Right lung (tissue), 5 donors: ENCODE data around the gene GLIPR2. TPM values are rescaled to one million over a fixed set of nuclear protein-coding genes. Genes with fewer than 3 reads are reported as not detected.
A peak's percentile ranks its signal among the peaks of the same experiment; 100 is the strongest.

Experiments
- DNase-seq, 2 donors: peaks; one replicate each; pipeline ENCODE4 v3.0.0-alpha.2; 2013
- polyA plus RNA-seq, 5 donors: library from polyadenylated mRNA; unstranded; fragments of 120-200 nt; gene quantifications; one replicate each; pipeline versions ENCODE4 v1.2.1 to v1.2.3, GENCODE V29; 2013; ENCODE audit warnings: inconsistent platforms in 1 of 5, low replicate concordance in 1 of 5; ENCODE audit not compliant: insufficient read length in 5 of 5, insufficient read depth in 1 of 5

The GLIPR2 gene
- polyA plus RNA-seq, 5 donors: 32.3 to 42.8 (median 39.4) TPM

GRCh38 chr9:36191290-36191645 lies 54.7 kb downstream of the GLIPR2 start:
- peak in 1 of 2 donors; percentile 11 for DNase-seq

- no peak for DNase-seq
Observed at GRCh38 chr9:36191686-36192085, 55.2 kb downstream of the GLIPR2 start.

- no peak for DNase-seq
Observed at GRCh38 chr9:36192196-36192595, 55.7 kb downstream of the GLIPR2 start.

GRCh38 chr9:36193023-36193422 lies 56.5 kb downstream of the GLIPR2 start:
- DNase-seq: no peak

- peak in 1 of 2 donors; percentile 20 for DNase-seq
Observed at GRCh38 chr9:36194326-36195000, 57.9 kb downstream of the GLIPR2 start.

GRCh38 chr9:36204906-36205547 lies 68.5 kb downstream of the GLIPR2 start:
- no peak for DNase-seq

- no peak for DNase-seq
Observed at GRCh38 chr9:36207016-36207415, 70.5 kb downstream of the GLIPR2 start.

GRCh38 chr9:36207546-36208012 lies 71.0 kb downstream of the GLIPR2 start:
- DNase-seq: no peak

- DNase-seq: no peak
Observed at GRCh38 chr9:36208521-36209253, 72.2 kb downstream of the GLIPR2 start.

GRCh38 chr9:36210722-36211121 lies 74.2 kb downstream of the GLIPR2 start:
- DNase-seq: no peak

- DNase-seq: no peak
Observed at GRCh38 chr9:36211510-36211909, 75.0 kb downstream of the GLIPR2 start.

GRCh38 chr9:36213387-36213786 lies 76.9 kb downstream of the GLIPR2 start:
- no peak for DNase-seq

Other genes with a start within 250 kb of the GLIPR2 start
- under 1 TPM; 0.58 to 0.87 (median 0.71) TPM for gene HRCT1, start 230.5 kb upstream of the GLIPR2 start, polyA plus RNA-seq
- 1 to 10 TPM; 2.6 to 4.2 (median 3.5) TPM for gene SPAAR, start 227.2 kb upstream of the GLIPR2 start, polyA plus RNA-seq
- gene OR2S2, start 178.6 kb upstream of the GLIPR2 start, polyA plus RNA-seq: not detected
- gene RECK, start 99.8 kb upstream of the GLIPR2 start, polyA plus RNA-seq: 10 to 100 TPM; 17.4 to 26.6 (median 22.4) TPM
- under 1 TPM in 3 of 5 donors, not detected in 2; 0.08 to 0.13 (median 0.12) TPM for gene CCIN, start 32.7 kb downstream of the GLIPR2 start, polyA plus RNA-seq
- 100 to 1,000 TPM; 210 to 246 (median 225) TPM for gene CLTA, start 54.2 kb downstream of the GLIPR2 start, polyA plus RNA-seq
- 10 to 100 TPM; 15.8 to 21.5 (median 19.2) TPM for gene GNE, start 121.7 kb downstream of the GLIPR2 start, polyA plus RNA-seq